ENCODE data around the gene TTC13.

Gene TTC13

GRCh38 chr1:230867101-230867902, 111.4 kb downstream of the TTC13 start:
- no peaks in the 10 kb centered on the region for H3K9me3 ChIP-seq (replicated peaks; ENCODE audit: low read length)
- H3K4me1 ChIP-seq (ENCODE audit: control insufficient read depth, insufficient read depth, low read length), result peaks cover 52% of the 10 kb centered on the region
- H3K4me3 ChIP-seq (ENCODE audit: low read length), result peak overlapping the region; percentile 97
- peak overlapping the region; percentile 95 for H3K9ac ChIP-seq (ENCODE audit: low read depth, low read length)
- H3K27me3 ChIP-seq (ENCODE audit: control insufficient read depth, insufficient read depth, low read length), result no peaks in the 10 kb centered on the region
- no peaks in the 10 kb centered on the region for H3K36me3 ChIP-seq (ENCODE audit: insufficient read depth, low read length)
- H3K4me2 ChIP-seq (ENCODE audit: low read length), result peak overlapping the region; percentile 89

- H3K4me1 ChIP-seq (ENCODE audit: control insufficient read depth, insufficient read depth, low read length), result peaks cover 60% of the 10 kb centered on the region
- H3K4me3 ChIP-seq (ENCODE audit: low read length), result peak overlapping the region; percentile 97
- peak overlapping the region; percentile 89 for H3K4me2 ChIP-seq (ENCODE audit: low read length)
- H3K9me3 ChIP-seq (replicated peaks; ENCODE audit: low read length), result no peaks in the 10 kb centered on the region
- H3K27me3 ChIP-seq (ENCODE audit: control insufficient read depth, insufficient read depth, low read length), result no peaks in the 10 kb centered on the region
- H3K36me3 ChIP-seq (ENCODE audit: insufficient read depth, low read length), result peaks cover 4% of the 10 kb centered on the region
- peak overlapping the region; percentile 95 for H3K9ac ChIP-seq (ENCODE audit: low read depth, low read length)
Measured at GRCh38 chr1:230866171-230867070, 112.2 kb downstream of the TTC13 start.

GRCh38 chr1:230865062-230865817, 113.4 kb downstream of the TTC13 start:
- Histone ChIP-seq H3K9ac (ENCODE audit: low read depth, low read length) (peak overlapping the region; percentile 95), H3K4me1 (ENCODE audit: control insufficient read depth, insufficient read depth, low read length) (peaks cover 61% of the 10 kb centered on the region), H3K4me2 (ENCODE audit: low read length) (peak overlapping the region; percentile 89), H3K9me3 (replicated peaks; ENCODE audit: low read length) (no peaks in the 10 kb centered on the region), H3K4me3 (ENCODE audit: low read length) (peak overlapping the region; percentile 97), H3K27me3 (ENCODE audit: control insufficient read depth, insufficient read depth, low read length) (no peaks in the 10 kb centered on the region), H3K36me3 (ENCODE audit: insufficient read depth, low read length) (peaks cover 4% of the 10 kb centered on the region)

- Histone ChIP-seq H3K4me3 (ENCODE audit: low read length) (no peak overlapping the region), H3K4me1 (ENCODE audit: control insufficient read depth, insufficient read depth, low read length) (peaks cover 55% of the 10 kb centered on the region), H3K4me2 (ENCODE audit: low read length) (no peak overlapping the region), H3K27me3 (ENCODE audit: control insufficient read depth, insufficient read depth, low read length) (no peaks in the 10 kb centered on the region), H3K9me3 (replicated peaks; ENCODE audit: low read length) (no peaks in the 10 kb centered on the region), H3K36me3 (ENCODE audit: insufficient read depth, low read length) (peaks cover 4% of the 10 kb centered on the region), H3K9ac (ENCODE audit: low read depth, low read length) (no peak overlapping the region)
Measured at GRCh38 chr1:230864441-230864840, 114.2 kb downstream of the TTC13 start.

- Histone ChIP-seq H3K9me3 (replicated peaks; ENCODE audit: low read length) (no peaks in the 10 kb centered on the region), H3K4me1 (ENCODE audit: control insufficient read depth, insufficient read depth, low read length) (peaks cover 56% of the 10 kb centered on the region), H3K4me2 (ENCODE audit: low read length) (no peak overlapping the region), H3K4me3 (ENCODE audit: low read length) (no peak overlapping the region), H3K36me3 (ENCODE audit: insufficient read depth, low read length) (peaks cover 4% of the 10 kb centered on the region), H3K27me3 (ENCODE audit: control insufficient read depth, insufficient read depth, low read length) (no peaks in the 10 kb centered on the region), H3K9ac (ENCODE audit: low read depth, low read length) (no peak overlapping the region)
Measured at GRCh38 chr1:230863449-230863848, 115.2 kb downstream of the TTC13 start.

GRCh38 chr1:230861970-230862595, 116.6 kb downstream of the TTC13 start:
- no peak overlapping the region for H3K4me2 ChIP-seq (ENCODE audit: low read length)
- H3K9ac ChIP-seq (ENCODE audit: low read depth, low read length), result no peak overlapping the region
- H3K9me3 ChIP-seq (replicated peaks; ENCODE audit: low read length), result no peaks in the 10 kb centered on the region
- peaks cover 4% of the 10 kb centered on the region for H3K36me3 ChIP-seq (ENCODE audit: insufficient read depth, low read length)
- H3K27me3 ChIP-seq (ENCODE audit: control insufficient read depth, insufficient read depth, low read length), result no peaks in the 10 kb centered on the region
- H3K4me3 ChIP-seq (ENCODE audit: low read length), result no peak overlapping the region
- H3K4me1 ChIP-seq (ENCODE audit: control insufficient read depth, insufficient read depth, low read length), result peaks cover 70% of the 10 kb centered on the region

- Histone ChIP-seq H3K27me3 (ENCODE audit: control insufficient read depth, insufficient read depth, low read length) (no peaks in the 10 kb centered on the region), H3K9ac (ENCODE audit: low read depth, low read length) (no peak overlapping the region), H3K4me1 (ENCODE audit: control insufficient read depth, insufficient read depth, low read length) (peaks cover 64% of the 10 kb centered on the region), H3K4me2 (ENCODE audit: low read length) (no peak overlapping the region), H3K36me3 (ENCODE audit: insufficient read depth, low read length) (peaks cover 4% of the 10 kb centered on the region), H3K9me3 (replicated peaks; ENCODE audit: low read length) (no peaks in the 10 kb centered on the region), H3K4me3 (ENCODE audit: low read length) (no peak overlapping the region)
Measured at GRCh38 chr1:230861489-230861888, 117.2 kb downstream of the TTC13 start.

GRCh38 chr1:230860617-230861384, 117.9 kb downstream of the TTC13 start:
- H3K4me1 ChIP-seq (ENCODE audit: control insufficient read depth, insufficient read depth, low read length), result peaks cover 63% of the 10 kb centered on the region
- H3K9me3 ChIP-seq (replicated peaks; ENCODE audit: low read length), result no peaks in the 10 kb centered on the region
- H3K4me2 ChIP-seq (ENCODE audit: low read length), result no peak overlapping the region
- H3K9ac ChIP-seq (ENCODE audit: low read depth, low read length), result no peak overlapping the region
- H3K36me3 ChIP-seq (ENCODE audit: insufficient read depth, low read length), result peaks cover 4% of the 10 kb centered on the region
- no peaks in the 10 kb centered on the region for H3K27me3 ChIP-seq (ENCODE audit: control insufficient read depth, insufficient read depth, low read length)
- no peak overlapping the region for H3K4me3 ChIP-seq (ENCODE audit: low read length)

- Histone ChIP-seq H3K4me3 (ENCODE audit: low read length) (no peak overlapping the region), H3K27me3 (ENCODE audit: control insufficient read depth, insufficient read depth, low read length) (no peaks in the 10 kb centered on the region), H3K4me1 (ENCODE audit: control insufficient read depth, insufficient read depth, low read length) (peaks cover 50% of the 10 kb centered on the region), H3K9ac (ENCODE audit: low read depth, low read length) (no peak overlapping the region), H3K4me2 (ENCODE audit: low read length) (no peak overlapping the region), H3K9me3 (replicated peaks; ENCODE audit: low read length) (no peaks in the 10 kb centered on the region), H3K36me3 (ENCODE audit: insufficient read depth, low read length) (peaks cover 13% of the 10 kb centered on the region)
Measured at GRCh38 chr1:230858918-230859729, 119.5 kb downstream of the TTC13 start.
